HepG2 (cell line): ENCODE results near the gene POLR3E. TPM values are rescaled to one million over a fixed set of nuclear protein-coding genes. Genes with fewer than 3 reads are reported as not detected.

ENCODE experiments used
- CREBL2 ChIP-seq: sonication (generic); formaldehyde crosslinking; IDR thresholded peaks from 2 replicates; pipeline ENCODE4 v1.8.1; 2023; ENCODE audit warnings: missing genetic modification reagents, mild to moderate bottlenecking, borderline replicate concordance
- DMTF1 ChIP-seq: sonication (generic); formaldehyde crosslinking; IDR thresholded peaks from 2 replicates; pipeline ENCODE4 v1.4.0; 2020; ENCODE audit warnings: mild to moderate bottlenecking, missing genetic modification reagents
- GTF3A ChIP-seq: sonication (generic); formaldehyde crosslinking; conservative IDR thresholded peaks from 2 replicates; pipeline ENCODE4 v1.4.0; 2020; ENCODE audit warnings: mild to moderate bottlenecking, missing genetic modification reagents
- HOXA7 ChIP-seq: sonication (generic); formaldehyde crosslinking; IDR thresholded peaks from 2 replicates; pipeline ENCODE4 v1.8.1; 2022; ENCODE audit warnings: mild to moderate bottlenecking, missing genetic modification reagents, moderate library complexity
- LBX2 ChIP-seq: sonication (generic); formaldehyde crosslinking; IDR thresholded peaks from 2 replicates; pipeline ENCODE4 v1.5.0; 2020; ENCODE audit warnings: missing genetic modification reagents, mild to moderate bottlenecking, borderline replicate concordance
- TMF1 ChIP-seq: sonication (generic); formaldehyde crosslinking; IDR thresholded peaks from 2 replicates; pipeline ENCODE4 v1.8.1; 2022; ENCODE audit warnings: low read depth, missing genetic modification reagents
- ZNF430 ChIP-seq: sonication (generic); formaldehyde crosslinking; IDR thresholded peaks from 2 replicates; pipeline ENCODE4 v1.9.0; 2021; ENCODE audit warnings: mild to moderate bottlenecking, missing genetic modification reagents
- ZNF460 ChIP-seq: sonication (generic); formaldehyde crosslinking; IDR thresholded peaks from 2 replicates; pipeline ENCODE4 v1.5.1; 2020; ENCODE audit warnings: missing genetic modification reagents, mild to moderate bottlenecking, borderline replicate concordance
- ZNF746 ChIP-seq: sonication (generic); formaldehyde crosslinking; IDR thresholded peaks from 2 replicates; pipeline ENCODE4 v1.8.0; 2022; ENCODE audit warnings: mild to moderate bottlenecking, missing genetic modification reagents
- ZNF772 ChIP-seq: sonication (generic); formaldehyde crosslinking; IDR thresholded peaks from 2 replicates; pipeline ENCODE4 v1.5.0; 2020; ENCODE audit warnings: mild to moderate bottlenecking, missing genetic modification reagents
- polyA plus RNA-seq, 8 experiments: library from polyadenylated mRNA; depleted of rRNA in 3 of 8; stranded (reverse) in 7 of 8; unstranded in 1 of 8; fragments of >200 nt; fragmentation: Illumina TruSeq in 4 of 8; extraction: Trizol in 4 of 8; gene quantifications; 2 replicates each; pipeline versions ENCODE4 v1.2.1 to v1.2.3, GENCODE V29; 2011 to 2016; ENCODE audit warnings: low read depth in 4 of 8, missing spikeins in 1 of 8, mixed read lengths in 1 of 8; ENCODE audit not compliant: insufficient read depth in 1 of 8
- total RNA-seq, 5 experiments: library from RNA; depleted of rRNA; stranded (reverse); fragments of >200 nt; fragmentation: Illumina TruSeq; extraction: Trizol; gene quantifications; 2 replicates each; pipeline ENCODE4 v1.2.3, GENCODE V29; 2016; ENCODE audit warnings: low read depth in 1 of 5

The POLR3E gene
- total and polyA plus RNA-seq, 2 of the 13 experiments (the other 11 are each of a cell fraction or from before 2014, with no cell fraction given): 135 to 262 TPM

- TF ChIP-seq DMTF1 (CRISPR knock-in tag): 0 out of 2 replicates have a peak, but pooled peaks have one; percentile 84
- no peak for TF ChIP-seq HOXA7
- TF ChIP-seq ZNF746 (CRISPR knock-in tag): no peak; the same call in 1 of the 2 replicates
- TF ChIP-seq CREBL2 (CRISPR knock-in tag): no peak
- no peak for TF ChIP-seq TMF1 (CRISPR knock-in tag)
- TF ChIP-seq ZNF430 (CRISPR knock-in tag): peak; percentile 22; the same call in 1 of the 2 replicates
- TF ChIP-seq ZNF772 (CRISPR knock-in tag): peak; percentile 74; the same call in 1 of the 2 replicates
- TF ChIP-seq LBX2 (CRISPR knock-in tag): no peak
- TF ChIP-seq GTF3A (CRISPR knock-in tag): peak; percentile 69; the same call in 1 of the 2 replicates
- TF ChIP-seq ZNF460 (CRISPR knock-in tag): peak; percentile 86; the same call in 1 of the 2 replicates
Measured at GRCh38 chr16:22375117-22375962, 78.1 kb downstream of the POLR3E start (continued).
